ENCODE data around the gene CORO2A. TPM values are rescaled to one million over a fixed set of nuclear protein-coding genes. Genes with fewer than 3 reads are reported as not detected.

The CORO2A gene
- total RNA-seq, 1 experiment from 2014 or later = 15.8 TPM

DNA sequence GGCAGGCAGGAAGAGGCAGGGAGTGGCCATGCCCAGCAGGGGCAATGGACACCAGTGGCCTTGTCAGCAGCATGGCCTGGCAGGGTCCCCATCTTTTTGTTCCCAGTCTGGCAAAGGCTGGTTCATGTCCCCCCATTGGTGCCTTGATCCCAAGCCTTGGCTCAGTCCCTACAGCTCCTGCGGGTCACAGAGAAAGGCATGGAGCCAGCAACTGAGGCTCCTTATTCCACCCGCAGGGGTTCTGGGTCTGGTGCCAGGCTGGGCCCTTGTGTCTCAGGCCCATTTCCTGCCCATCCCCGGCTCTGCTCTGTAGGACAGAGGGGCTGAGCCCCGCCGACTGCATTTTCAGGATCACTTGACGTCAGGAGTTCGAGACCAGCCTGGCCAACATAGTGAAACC is 87.4 kb downstream of the CORO2A start:
- peaks cover 2% of the 10 kb centered on the region for H3K4me1 ChIP-seq (ENCODE audit: insufficient read depth, low read length)
- TF ChIP-seq, protein P1, sequence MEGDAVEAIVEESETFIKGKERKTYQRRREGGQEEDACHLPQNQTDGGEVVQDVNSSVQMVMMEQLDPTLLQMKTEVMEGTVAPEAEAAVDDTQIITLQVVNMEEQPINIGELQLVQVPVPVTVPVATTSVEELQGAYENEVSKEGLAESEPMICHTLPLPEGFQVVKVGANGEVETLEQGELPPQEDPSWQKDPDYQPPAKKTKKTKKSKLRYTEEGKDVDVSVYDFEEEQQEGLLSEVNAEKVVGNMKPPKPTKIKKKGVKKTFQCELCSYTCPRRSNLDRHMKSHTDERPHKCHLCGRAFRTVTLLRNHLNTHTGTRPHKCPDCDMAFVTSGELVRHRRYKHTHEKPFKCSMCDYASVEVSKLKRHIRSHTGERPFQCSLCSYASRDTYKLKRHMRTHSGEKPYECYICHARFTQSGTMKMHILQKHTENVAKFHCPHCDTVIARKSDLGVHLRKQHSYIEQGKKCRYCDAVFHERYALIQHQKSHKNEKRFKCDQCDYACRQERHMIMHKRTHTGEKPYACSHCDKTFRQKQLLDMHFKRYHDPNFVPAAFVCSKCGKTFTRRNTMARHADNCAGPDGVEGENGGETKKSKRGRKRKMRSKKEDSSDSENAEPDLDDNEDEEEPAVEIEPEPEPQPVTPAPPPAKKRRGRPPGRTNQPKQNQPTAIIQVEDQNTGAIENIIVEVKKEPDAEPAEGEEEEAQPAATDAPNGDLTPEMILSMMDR (conservative IDR thresholded peaks at IDR 0.05) = no peak
- no peak overlapping the region for H3T11ph ChIP-seq (ENCODE audit: low read length)
- Mint-ChIP-seq H3K4me3 (no peak overlapping the region), H3K27ac (no peak overlapping the region; a peak in 1 of 7 replicates), H3K27me3 (ENCODE audit: low read depth) (no peaks in the 10 kb centered on the region), H3K4me1 (peaks cover 25 to 26% of the 10 kb centered on the region in 2 experiments), H3K36me3 (ENCODE audit: insufficient read depth in 1 of 3, low read depth in 3 of 3) (peaks cover 8 to 31% (median 9%) of the 10 kb centered on the region in 3 experiments; a peak in 6 of 7 replicates), H3K9me3 (no peaks in the 10 kb centered on the region)
- H2BK15ac ChIP-seq (ENCODE audit: low read depth, low read length) = no peak overlapping the region
- no peak for DNase-seq
- no peak overlapping the region for H3K9ac ChIP-seq (ENCODE audit: extremely low read depth, insufficient read length, low read length)
- H4K5ac ChIP-seq (ENCODE audit: insufficient read length, low read depth, low read length) = no peak overlapping the region
- H2BK20ac ChIP-seq (ENCODE audit: low read depth, low read length, poor library complexity, severe bottlenecking) = no peak overlapping the region
- H3K14ac ChIP-seq (ENCODE audit: insufficient read depth, low read length) = no peak overlapping the region; the same call in 1 of the 2 replicates
- H3K4me2 ChIP-seq (ENCODE audit: insufficient read depth, insufficient read length, low read length) = no peak overlapping the region
- H4K20me1 ChIP-seq (ENCODE audit: control insufficient read depth, insufficient read depth, insufficient read length) = no peaks in the 10 kb centered on the region
- no peaks in the 10 kb centered on the region for H3K23me2 ChIP-seq (ENCODE audit: insufficient read length, low read depth, low read length, poor library complexity, severe bottlenecking)
- no peaks in the 10 kb centered on the region for H3K79me1 ChIP-seq (ENCODE audit: insufficient read depth, low read depth, low read length, poor library complexity, severe bottlenecking)
- H2BK5ac ChIP-seq (ENCODE audit: insufficient read length, low read length) = no peak overlapping the region
- H3K23ac ChIP-seq (ENCODE audit: insufficient read length, low read depth, low read length) = no peak overlapping the region
- no peak overlapping the region for H2BK120ac ChIP-seq (ENCODE audit: low read depth, low read length, poor library complexity, severe bottlenecking)
- H3K56ac ChIP-seq (ENCODE audit: insufficient read length, low read depth, low read length) = no peak overlapping the region
- H4K8ac ChIP-seq (replicated peaks; ENCODE audit: insufficient read length, low read depth, low read length) = no peak overlapping the region
- H3K27me3 ChIP-seq (ENCODE audit: insufficient read depth, low read length) = no peaks in the 10 kb centered on the region
- H2AK5ac ChIP-seq (ENCODE audit: insufficient read length, low read length) = no peak overlapping the region
- no peak overlapping the region for H4K91ac ChIP-seq (ENCODE audit: insufficient read length, low read depth, low read length)
- no peaks in the 10 kb centered on the region for H3K79me2 ChIP-seq (ENCODE audit: insufficient read depth, low read length)
- no peak overlapping the region for H2BK12ac ChIP-seq (ENCODE audit: insufficient read length, low read depth, low read length)
- H3K9me3 ChIP-seq (ENCODE audit: control insufficient read depth, low read depth, low read length) = no peaks in the 10 kb centered on the region
- H3K27ac ChIP-seq (ENCODE audit: insufficient read length, low read depth, low read length) = no peak overlapping the region
- H3K4ac ChIP-seq (ENCODE audit: low read depth, low read length) = no peak overlapping the region
- no CpG with 5 or more reads among the region's 7 CpGs for WGBS (ENCODE audit: extremely low coverage, insufficient read length, low lambda C conversion rate)
- H2AFZ ChIP-seq (ENCODE audit: low read length) = no peak overlapping the region
- H3K18ac ChIP-seq (ENCODE audit: insufficient read length, low read depth, low read length) = no peak overlapping the region
